ENCODE measurements around the gene SLC22A6.

SLC22A6 gene

GRCh38 chr11:62961017-62961570, 23.7 kb downstream of the SLC22A6 start:
- H3K4me3 ChIP-seq (ENCODE audit: low read length) = no peak overlapping the region
- no peaks in the 10 kb centered on the region for H3K9me3 ChIP-seq (ENCODE audit: insufficient read depth, low read length)
- H3K4me1 ChIP-seq (ENCODE audit: low read length) = no peaks in the 10 kb centered on the region
- no peaks in the 10 kb centered on the region for H3K36me3 ChIP-seq (replicated peaks; ENCODE audit: low read depth, low read length)
- H3K27ac ChIP-seq (ENCODE audit: low read length) = no peak overlapping the region
- H3K79me2 ChIP-seq (ENCODE audit: low read length) = no peaks in the 10 kb centered on the region
- peaks cover 2% of the 10 kb centered on the region; the same call in 1 of the 2 replicates for H3K27me3 ChIP-seq (ENCODE audit: low read depth, low read length)
- no peak for TF ChIP-seq CTCF (IDR thresholded peaks at IDR 0.05; ENCODE audit: low read depth, low read length)
- no peak for TF ChIP-seq EZH2phosphoT487 (IDR thresholded peaks at IDR 0.05; ENCODE audit: low read depth)
- H4K20me1 ChIP-seq (ENCODE audit: insufficient read depth, low read length) = no peaks in the 10 kb centered on the region
- no peak overlapping the region for H3K9ac ChIP-seq (ENCODE audit: low read length)
- H3K4me2 ChIP-seq (ENCODE audit: low read length) = no peak overlapping the region
- no peak overlapping the region for H2AFZ ChIP-seq (ENCODE audit: low read depth, low read length)

- Histone ChIP-seq H3K36me3 (replicated peaks; ENCODE audit: low read depth, low read length) (no peaks in the 10 kb centered on the region), H3K27me3 (ENCODE audit: low read depth, low read length) (no peaks in the 10 kb centered on the region; the same call in 1 of the 2 replicates), H3K9ac (ENCODE audit: low read length) (no peak overlapping the region), H3K9me3 (ENCODE audit: insufficient read depth, low read length) (no peaks in the 10 kb centered on the region), H3K4me3 (ENCODE audit: low read length) (no peak overlapping the region), H3K4me2 (ENCODE audit: low read length) (no peak overlapping the region), H3K79me2 (ENCODE audit: low read length) (no peaks in the 10 kb centered on the region), H2AFZ (ENCODE audit: low read depth, low read length) (no peak overlapping the region), H4K20me1 (ENCODE audit: insufficient read depth, low read length) (no peaks in the 10 kb centered on the region), H3K27ac (ENCODE audit: low read length) (no peak overlapping the region), H3K4me1 (ENCODE audit: low read length) (no peaks in the 10 kb centered on the region)
- no peak for TF ChIP-seq EZH2phosphoT487 (IDR thresholded peaks at IDR 0.05; ENCODE audit: low read depth)
- no peak for TF ChIP-seq CTCF (IDR thresholded peaks at IDR 0.05; ENCODE audit: low read depth, low read length)
Measured at GRCh38 chr11:62959422-62959980, 25.3 kb downstream of the SLC22A6 start.

- Histone ChIP-seq H3K27ac (ENCODE audit: low read length) (no peak overlapping the region), H2AFZ (ENCODE audit: low read depth, low read length) (no peak overlapping the region), H3K4me3 (ENCODE audit: low read length) (no peak overlapping the region), H3K9ac (ENCODE audit: low read length) (no peak overlapping the region), H3K27me3 (ENCODE audit: low read depth, low read length) (no peaks in the 10 kb centered on the region; the same call in 1 of the 2 replicates), H3K9me3 (ENCODE audit: insufficient read depth, low read length) (no peaks in the 10 kb centered on the region), H3K36me3 (replicated peaks; ENCODE audit: low read depth, low read length) (no peaks in the 10 kb centered on the region), H4K20me1 (ENCODE audit: insufficient read depth, low read length) (no peaks in the 10 kb centered on the region), H3K4me1 (ENCODE audit: low read length) (no peaks in the 10 kb centered on the region), H3K4me2 (ENCODE audit: low read length) (no peak overlapping the region), H3K79me2 (ENCODE audit: low read length) (no peaks in the 10 kb centered on the region)
- TF ChIP-seq EZH2phosphoT487 (IDR thresholded peaks at IDR 0.05; ENCODE audit: low read depth) = no peak
- TF ChIP-seq CTCF (IDR thresholded peaks at IDR 0.05; ENCODE audit: low read depth, low read length) = no peak
Measured at GRCh38 chr11:62958547-62959421, 26.0 kb downstream of the SLC22A6 start.

GRCh38 chr11:62957147-62957546, 27.6 kb downstream of the SLC22A6 start:
- no peaks in the 10 kb centered on the region for H3K79me2 ChIP-seq (ENCODE audit: low read length)
- H3K9me3 ChIP-seq (ENCODE audit: insufficient read depth, low read length) = no peaks in the 10 kb centered on the region
- H3K27me3 ChIP-seq (ENCODE audit: low read depth, low read length) = no peaks in the 10 kb centered on the region; the same call in 1 of the 2 replicates
- no peak overlapping the region for H3K27ac ChIP-seq (ENCODE audit: low read length)
- TF ChIP-seq CTCF (IDR thresholded peaks at IDR 0.05; ENCODE audit: low read depth, low read length) (no peak), EZH2phosphoT487 (IDR thresholded peaks at IDR 0.05; ENCODE audit: low read depth) (no peak)
- no peak overlapping the region for H3K4me3 ChIP-seq (ENCODE audit: low read length)
- H2AFZ ChIP-seq (ENCODE audit: low read depth, low read length) = no peak overlapping the region
- no peak overlapping the region for H3K4me2 ChIP-seq (ENCODE audit: low read length)
- H3K9ac ChIP-seq (ENCODE audit: low read length) = no peak overlapping the region
- no peaks in the 10 kb centered on the region for H4K20me1 ChIP-seq (ENCODE audit: insufficient read depth, low read length)
- no peaks in the 10 kb centered on the region for H3K36me3 ChIP-seq (replicated peaks; ENCODE audit: low read depth, low read length)
- no peaks in the 10 kb centered on the region for H3K4me1 ChIP-seq (ENCODE audit: low read length)

Measured in OCI-LY3 (cell line).